Measurements from ENCODE around the gene DAB2IP.

DAB2IP gene

GRCh38 chr9:121666294-121666693 lies 14.9 kb downstream of the DAB2IP start:
- no peak for DNase-seq

DNA sequence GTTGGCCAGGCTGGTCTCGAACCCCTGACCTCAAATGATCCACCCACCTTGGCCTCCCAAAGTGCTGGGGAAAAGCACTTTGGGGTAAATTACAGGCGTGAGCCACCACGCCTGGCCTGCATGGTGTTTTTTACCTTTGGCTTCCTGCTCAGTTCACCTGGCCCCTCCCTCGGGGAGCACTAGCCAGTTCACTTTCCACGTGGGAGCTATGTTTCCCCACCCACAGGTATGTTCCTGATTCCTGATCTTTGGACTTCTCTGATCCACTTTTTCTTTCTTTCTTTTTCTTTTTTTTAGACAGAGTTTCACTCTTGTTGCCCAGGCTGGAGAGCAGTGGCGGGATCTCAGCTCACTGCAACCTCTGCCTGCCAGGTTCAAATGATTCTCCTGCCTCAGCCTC lies 15.8 kb downstream of the DAB2IP start:
- no peak for DNase-seq

GRCh38 chr9:121667890-121668289 lies 16.5 kb downstream of the DAB2IP start:
- no peak for DNase-seq

- no peak for DNase-seq
Measured at GRCh38 chr9:121670431-121670830, 19.0 kb downstream of the DAB2IP start.

DNA sequence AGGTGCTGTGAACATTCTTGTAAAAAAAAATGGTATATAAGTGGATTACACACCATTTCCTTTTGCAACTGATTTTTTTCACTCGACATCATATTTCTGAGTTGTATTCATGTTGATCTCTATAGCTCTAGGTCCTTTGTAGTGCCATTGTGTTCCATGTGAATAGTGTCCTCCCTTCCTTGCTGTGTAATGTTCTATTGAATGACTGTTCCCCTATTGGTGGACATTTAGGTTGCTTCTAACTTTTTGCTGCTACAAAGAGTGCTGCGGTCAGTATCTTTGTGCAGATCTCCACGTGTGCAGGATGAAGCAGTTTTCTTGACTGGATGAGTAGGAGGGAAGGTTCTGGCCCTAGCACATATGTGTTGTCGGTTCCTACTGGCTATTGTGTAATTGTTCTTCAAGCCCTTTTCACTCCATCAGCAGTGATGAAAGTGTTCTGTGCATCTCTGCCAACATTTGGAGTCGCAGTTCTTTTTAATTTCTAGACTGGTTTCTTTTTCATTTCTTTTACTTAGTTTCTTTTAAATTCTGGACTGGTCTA lies 20.2 kb downstream of the DAB2IP start:
- DNase-seq = no peak

DNA sequence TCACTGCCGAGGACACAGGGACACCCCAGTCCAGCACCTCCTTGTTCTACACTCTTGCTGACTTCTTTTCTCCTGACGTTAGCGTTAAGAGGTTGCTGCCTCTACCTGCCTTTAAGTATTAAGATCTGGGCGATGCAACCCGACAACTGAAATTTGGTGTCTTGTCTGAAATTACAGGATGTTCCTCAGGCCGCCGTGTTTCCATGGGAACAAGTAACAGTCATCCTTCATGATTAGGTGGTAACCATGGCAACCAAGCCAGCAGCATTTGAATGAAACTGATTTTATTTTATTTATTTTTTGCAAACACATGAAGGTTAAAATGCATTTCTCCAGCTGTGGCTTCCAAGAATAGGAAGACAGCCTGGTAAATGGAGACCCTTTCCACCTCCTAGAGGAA lies 20.8 kb downstream of the DAB2IP start:
- no peak for DNase-seq

DNA sequence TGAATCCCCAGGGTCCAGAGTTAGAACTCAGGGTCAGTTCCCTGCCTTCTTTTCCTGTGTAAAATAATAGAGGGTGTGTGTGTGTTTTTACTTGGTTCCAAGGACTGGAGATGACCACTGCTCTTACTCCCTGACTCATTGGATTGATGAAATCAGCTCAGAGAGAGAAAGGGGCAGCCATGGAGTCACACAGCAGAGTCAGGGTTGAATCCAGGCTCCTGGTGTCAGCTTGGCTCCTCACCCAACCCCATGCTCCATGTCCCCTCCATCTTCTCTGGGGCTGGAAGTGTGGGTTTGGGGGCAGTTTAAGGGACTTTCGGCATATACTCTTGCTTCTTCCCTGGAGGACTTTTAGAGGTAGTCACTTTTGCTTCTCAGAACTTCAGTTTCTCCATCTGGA lies 21.6 kb downstream of the DAB2IP start:
- no peak for DNase-seq

DNA sequence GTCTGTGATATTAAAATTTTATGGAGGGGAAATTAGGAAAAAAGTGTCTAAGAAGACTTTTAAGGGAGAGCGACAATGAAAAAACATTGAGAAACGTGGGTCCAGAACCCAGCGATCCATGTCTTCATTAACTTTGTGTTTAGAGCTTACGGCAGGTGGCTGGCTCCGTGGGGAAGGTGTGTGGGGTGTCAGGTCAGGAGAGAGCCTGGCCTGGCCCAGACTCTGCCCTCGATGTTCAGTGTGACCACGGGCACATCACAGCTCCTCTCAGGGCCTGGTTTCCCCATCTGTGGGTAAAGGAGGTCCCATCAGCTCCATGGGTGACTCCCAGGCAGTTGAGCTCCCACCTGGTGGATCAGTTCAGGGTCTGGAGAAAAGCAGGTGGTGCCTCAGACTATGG lies 22.1 kb downstream of the DAB2IP start:
- no peak for DNase-seq

DNA sequence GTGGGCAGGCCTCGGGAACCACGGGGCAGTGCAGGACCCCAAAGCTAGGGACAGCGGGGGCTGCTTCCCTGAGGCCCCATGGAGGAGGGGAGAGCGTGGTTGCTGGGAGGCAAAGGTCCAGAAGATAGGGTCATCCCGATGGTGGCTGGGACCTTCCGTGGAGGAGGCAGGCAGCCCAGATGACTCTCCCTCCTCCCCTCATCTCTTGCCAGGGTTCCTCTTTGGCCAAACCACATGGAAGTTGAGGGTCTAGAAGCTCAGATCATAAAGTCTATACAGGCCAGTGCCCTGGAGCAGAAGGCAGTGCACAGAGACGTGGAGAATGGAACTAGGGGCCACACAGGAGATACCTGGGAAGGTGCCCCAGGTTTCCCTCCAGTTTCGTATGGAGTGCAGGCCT lies 22.6 kb downstream of the DAB2IP start:
- no peak for DNase-seq

GRCh38 chr9:121674952-121675351 lies 23.5 kb downstream of the DAB2IP start:
- no peak for DNase-seq

- no peak for DNase-seq
Measured at GRCh38 chr9:121675381-121675780, 23.9 kb downstream of the DAB2IP start.

GRCh38 chr9:121675969-121676822 lies 24.8 kb downstream of the DAB2IP start:
- DNase-seq = no peak

DNA sequence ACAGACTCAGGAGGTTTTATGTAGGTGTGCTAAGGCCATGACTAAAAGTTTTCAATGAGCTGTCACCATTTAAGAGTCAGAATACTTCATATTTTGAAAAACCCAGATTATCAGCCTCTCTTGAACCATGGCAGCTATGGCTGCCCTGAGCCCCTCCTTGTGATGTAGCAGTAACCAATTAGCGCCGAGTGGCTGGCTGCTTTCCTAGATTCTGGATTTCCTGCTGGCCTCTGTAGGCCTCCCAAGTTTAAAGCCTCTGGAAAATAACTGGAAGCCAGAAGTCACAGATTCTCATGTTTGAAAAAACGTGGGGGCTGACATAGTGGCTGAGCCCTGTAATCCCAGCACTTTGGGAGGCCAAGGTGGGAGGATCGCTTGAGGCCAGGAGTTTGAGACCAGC lies 25.5 kb downstream of the DAB2IP start:
- DNase-seq = no peak

DNA sequence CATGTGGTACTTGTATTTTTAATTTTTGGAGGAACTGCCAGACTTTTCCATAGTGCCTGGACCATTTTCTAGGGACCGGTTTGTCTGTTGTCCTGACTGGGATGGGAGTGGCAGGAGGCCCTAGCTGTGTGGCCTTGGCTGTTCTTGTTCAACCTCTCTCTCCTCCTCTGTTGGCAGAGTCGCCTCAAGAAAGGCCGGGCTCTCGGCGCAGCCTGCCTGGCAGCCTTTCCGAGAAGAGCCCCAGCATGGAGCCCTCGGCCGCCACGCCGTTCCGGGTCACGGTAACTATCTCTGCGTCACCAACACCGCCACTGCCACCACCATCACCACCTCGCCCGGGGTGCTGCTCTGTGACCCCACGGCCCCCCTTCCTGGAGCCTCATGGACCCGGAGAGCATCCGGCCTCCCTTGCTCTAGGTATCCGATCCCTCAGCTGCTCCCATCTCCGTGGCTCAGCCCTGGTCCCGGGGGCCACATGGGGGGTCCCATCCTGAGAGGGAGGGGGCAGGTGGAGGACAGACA lies 27.1 kb downstream of the DAB2IP start:
- DNase-seq = no peak

DNA sequence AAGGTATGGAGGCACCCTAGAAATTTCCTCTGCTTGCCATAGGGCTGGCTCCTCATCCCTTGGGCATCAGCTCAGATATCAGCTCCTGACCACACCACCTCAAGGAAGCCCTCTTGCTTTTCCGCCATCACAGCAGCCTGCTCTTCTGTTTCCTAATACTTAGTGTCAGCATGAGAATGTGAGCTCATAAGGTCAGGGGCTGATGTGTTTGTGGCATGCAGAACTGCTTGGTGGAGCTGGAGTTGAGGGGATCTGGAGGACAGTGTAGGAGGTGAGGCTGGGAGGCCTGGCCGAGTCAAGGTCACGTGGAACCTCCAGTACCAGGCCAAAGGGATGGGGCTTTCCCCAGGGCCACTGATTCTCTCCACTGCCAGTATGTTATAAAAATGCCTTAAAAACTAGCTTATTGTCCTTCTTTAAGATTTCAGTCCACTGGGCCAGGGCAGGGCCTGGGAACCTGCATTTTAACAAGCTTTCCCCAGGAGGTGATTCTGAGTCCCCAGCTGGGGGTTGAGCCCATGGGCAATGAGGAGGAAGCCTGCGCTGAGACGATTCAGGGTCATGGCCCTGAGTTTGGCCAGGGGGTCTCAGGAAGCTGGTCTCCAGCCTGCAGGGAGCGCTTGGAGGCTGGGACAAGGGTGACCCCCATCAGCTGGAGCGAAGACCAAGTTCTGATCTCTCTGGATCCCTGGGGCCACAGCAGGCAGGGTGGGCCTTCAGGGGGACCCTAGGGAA lies 28.6 kb downstream of the DAB2IP start:
- DNase-seq = no peak

DNA sequence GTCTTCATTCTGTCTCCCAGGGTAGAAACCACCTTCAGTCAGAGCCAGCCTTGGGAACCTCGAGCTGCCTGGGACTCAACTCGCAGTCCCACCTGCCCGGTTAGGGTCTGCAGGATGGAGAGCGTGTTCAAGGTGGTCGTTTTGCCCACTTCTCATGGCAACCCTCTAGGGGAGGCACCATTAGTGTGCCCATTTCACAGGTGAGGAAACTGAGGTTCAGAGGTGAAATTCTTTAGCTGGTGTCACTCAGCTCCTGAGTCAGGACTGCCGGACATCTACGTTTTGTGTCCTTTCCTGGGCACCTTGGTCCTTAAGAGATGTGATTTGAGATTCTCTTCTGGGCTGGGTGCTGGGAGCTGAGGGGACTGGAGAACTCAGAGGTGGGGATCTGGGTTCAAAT lies 30.0 kb downstream of the DAB2IP start:
- DNase-seq = no peak

DNA sequence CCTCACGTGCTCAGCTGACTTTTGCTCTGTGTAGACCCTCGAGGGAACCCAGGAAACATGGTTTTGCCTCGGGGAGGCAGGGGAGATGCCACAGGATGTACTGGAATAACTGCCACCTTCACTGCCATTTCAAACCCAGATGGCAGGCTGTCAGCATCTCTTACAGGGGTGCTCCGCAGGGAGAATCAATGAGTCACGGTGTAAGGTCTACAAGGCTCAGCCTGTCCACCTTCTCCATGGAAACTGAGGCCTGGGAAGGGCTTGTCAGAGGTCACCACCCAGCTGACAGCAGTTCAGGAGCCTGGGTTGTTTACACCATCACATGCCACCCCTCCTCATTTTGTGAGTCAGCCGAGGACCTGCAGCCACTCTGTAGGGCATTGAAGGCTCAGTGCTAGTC lies 30.8 kb downstream of the DAB2IP start:
- DNase-seq = no peak

DNA sequence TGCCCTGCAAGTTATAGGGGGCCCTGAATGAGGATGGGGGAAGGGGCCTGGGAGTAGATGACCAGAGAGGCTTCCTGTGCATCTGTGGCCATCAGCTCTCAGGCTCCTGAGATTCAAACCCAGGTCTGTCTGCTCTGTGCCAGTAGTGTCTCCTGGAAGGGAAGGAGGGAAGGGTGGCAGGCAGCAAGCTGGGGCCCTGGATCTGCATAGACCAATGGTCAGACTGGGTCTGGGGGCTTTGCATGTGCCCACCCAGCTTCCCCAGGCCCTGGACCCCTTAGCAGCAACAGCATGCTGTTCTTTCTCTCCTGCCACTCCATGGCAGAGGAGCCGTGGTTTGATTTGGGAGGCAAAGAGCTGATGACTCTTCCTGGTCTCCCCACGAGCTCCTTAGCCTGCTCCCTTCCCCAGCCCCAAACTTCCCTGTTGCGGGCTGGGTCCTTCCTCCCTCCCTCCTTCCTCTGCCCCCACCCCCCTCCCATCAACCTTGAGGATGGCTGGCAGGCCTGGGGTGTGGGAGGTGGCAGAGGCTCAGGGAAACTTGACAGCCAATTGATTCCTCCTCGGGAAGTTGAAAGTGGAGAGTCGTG lies 31.6 kb downstream of the DAB2IP start:
- no peak for DNase-seq

DNA sequence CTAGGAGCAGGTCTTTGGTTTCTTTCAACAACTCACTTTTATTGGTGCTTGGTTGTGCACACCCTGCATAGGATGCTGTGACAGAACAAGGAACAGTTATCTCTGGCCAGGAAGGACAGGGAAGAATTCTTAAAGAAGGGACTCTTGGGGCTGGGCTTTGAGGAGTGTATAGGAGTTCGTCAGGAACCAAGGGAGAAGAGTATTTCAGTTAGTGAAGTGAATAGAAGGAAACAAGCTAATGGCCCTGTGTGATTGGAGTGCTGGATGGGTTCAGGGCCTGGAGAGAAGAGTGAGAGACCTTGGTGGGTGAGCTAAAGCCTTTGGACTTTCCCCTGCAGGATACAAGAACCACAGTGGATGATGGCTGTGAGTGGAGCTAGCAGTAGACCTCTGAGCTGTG lies 32.2 kb downstream of the DAB2IP start:
- no peak for DNase-seq

- peak in 1 of 2 experiments; percentile 43 for DNase-seq
Measured at GRCh38 chr9:121684381-121685145, 33.1 kb downstream of the DAB2IP start.

GRCh38 chr9:121685146-121685794 lies 33.8 kb downstream of the DAB2IP start:
- no peak for DNase-seq

DNA sequence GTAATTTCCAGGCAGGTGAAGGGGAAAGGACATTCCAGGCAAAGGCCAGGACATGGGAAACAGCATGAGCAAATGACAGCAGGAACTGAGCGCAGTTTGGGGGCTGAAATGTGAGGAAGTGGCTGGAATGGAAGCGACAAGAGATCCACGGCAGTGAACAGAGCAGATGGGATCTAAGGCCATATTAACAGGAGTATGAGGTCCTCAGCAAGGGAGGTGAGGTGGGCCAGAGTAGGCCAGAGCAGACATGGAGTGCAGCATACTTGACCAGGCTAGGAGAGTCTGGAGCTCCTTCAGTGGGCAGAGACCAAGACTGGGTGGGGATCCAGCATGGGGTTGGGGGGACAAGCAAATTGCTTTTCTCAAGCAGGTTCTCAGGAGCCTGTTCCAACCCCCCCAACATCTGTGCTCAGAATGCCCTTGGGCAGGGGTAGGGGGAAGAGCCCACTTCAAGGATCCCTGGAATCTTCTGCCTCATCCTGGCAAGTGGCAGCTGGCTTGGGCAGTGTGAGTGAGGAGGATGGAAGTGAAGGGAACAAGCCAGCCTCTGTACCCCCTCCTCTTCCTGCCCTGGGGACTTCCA lies 34.5 kb downstream of the DAB2IP start:
- no peak for DNase-seq
